ENCODE measurements around the gene ZBTB20.
A peak's percentile ranks its signal among the peaks of the same experiment; 100 is the strongest.

The ZBTB20 gene

GRCh38 chr3:114392831-114393230 lies 754.3 kb downstream of the ZBTB20 start:
- DNase-seq: peak in 2 of 3 experiments; percentile 19 to 55

- DNase-seq: no peak
Measured at GRCh38 chr3:114389156-114389555, 757.9 kb downstream of the ZBTB20 start.

DNA sequence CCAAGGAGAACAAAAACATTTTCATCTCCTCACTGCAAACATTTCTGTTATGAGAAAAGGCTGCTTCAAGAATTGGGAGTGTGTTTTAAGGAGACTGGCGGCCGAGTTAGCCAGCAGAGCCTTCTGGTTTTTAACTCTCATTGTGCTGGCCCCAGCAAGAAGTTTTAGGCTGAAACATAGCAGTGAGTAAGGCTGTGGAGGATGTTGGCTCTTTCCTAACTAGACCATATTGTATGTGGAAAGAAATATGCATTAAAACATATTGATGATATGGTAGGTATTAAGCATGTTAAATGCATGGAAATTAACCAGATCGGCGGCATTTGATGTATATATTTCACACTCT lies 762.6 kb downstream of the ZBTB20 start:
- no peak for DNase-seq

- DNase-seq: peak; percentile 64 to 81 (median 80)
Measured at GRCh38 chr3:114383875-114384557, 763.1 kb downstream of the ZBTB20 start.

DNA sequence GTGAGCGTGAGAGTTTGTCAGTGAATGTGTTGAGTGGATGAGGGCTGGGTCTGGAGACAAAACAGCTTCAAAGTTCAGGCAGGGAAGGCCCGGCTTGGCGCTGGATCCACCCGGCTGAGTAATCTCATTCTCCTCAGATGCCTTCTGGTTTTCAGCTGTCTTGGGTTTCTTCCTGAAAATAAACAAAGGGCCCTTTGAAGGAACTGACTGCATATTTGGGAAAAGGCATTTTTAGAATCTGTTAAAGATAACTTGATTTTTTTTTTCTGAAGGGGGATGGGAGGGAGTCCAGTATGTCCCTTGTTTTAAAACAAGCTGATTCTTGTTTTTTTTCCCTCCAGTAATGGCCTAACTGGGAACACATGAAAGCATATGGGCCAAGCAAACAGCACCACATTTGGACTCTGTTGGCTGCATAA lies 766.8 kb downstream of the ZBTB20 start:
- no peak for DNase-seq

DNA sequence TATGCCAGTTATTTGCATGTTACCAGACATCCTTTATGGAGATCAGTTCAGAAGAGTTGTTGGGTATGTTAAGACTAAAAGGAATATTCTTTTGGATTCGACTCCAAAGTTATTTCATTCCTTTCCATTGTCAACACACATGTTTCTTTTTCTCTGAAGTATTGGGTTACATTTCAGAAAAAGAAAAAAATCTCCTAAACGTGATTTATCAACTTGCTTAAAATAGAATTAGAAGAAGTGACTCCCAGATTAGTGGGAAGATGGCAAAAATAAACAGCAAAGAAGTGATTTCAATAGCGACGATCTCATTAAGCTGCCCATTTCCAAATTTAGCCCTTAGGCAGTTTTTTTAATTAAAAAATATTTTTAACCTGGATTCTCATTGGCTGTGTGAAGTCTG lies 767.8 kb downstream of the ZBTB20 start:
- no peak for DNase-seq

DNA sequence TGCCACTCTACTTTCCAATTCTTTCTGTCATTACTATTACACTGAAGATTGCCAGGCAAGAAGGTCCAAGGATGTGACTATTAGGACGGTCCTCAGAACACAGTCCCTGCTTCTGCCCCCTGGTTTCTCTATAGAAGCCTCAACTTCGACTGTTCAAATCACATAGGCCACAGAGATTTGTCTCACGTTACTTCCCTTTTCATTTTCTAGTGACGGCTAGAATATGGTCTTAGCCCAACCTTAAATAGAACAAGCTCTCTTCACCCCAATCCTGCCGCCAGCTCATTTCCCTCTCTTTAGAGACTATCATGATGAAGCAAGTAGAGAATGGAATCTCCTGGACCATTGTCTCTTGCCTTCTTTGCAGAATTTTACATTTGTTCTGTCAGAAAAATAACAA lies 768.3 kb downstream of the ZBTB20 start:
- no peak for DNase-seq

DNA sequence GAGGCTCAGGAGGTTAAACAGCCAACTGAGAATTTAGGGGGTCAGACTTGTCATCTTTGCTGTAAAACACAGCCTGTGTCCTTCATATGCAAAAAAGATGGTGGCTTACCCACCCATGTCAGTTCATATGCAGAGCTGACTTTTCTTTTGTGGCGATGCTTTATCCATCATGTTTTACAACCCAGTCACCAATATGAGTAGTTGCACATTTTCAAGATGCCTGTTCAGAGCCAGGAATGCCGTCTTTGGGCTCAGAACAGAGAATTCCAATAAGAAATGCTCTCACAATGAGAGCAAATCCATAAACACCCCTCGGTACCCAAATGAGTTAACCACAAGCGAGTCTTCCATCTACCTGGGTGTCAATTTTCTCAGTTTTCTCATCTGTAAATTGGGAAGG lies 769.7 kb downstream of the ZBTB20 start:
- no peak for DNase-seq

GRCh38 chr3:114376516-114377185 lies 770.4 kb downstream of the ZBTB20 start:
- no peak for DNase-seq

DNA sequence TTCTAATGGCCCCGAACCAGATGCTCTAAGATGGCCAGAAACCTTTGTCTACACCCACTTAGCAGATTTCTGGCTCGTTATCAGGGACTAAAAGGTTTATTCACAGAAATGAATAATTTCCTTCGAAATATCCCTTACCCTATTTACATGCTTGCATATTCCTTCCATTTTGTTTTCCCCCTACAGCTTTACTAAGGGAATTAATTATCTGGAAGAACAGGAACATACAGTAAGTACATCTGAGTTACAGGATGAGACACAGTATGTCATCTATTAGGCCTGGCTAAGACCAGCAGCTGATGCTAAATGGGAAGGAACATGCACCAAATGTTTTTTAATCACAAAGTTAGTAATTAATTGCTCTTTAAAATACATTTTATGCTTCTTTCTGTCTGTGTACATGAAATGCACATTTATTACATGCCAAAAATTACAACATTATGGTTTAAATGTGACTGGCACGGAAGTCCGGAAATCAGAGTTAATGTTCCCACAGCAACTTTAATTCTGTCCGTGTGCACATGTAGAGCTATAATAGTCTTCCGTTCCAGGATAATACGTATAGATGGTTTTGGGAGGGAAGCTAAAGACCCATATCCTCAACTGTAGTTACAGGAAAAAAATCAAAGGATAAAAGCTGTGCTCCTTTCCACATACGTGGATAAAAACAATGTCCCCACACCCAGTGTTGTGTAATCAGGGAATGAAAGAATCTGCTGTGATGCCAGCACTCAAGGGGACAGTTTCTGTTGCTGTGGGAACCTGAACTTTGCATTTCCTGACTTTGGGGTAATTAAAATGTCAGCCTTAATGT lies 771.3 kb downstream of the ZBTB20 start:
- no peak for DNase-seq

- DNase-seq: no peak
Measured at GRCh38 chr3:114374433-114374990, 772.6 kb downstream of the ZBTB20 start.

- no peak for DNase-seq
Measured at GRCh38 chr3:114370537-114371174, 776.4 kb downstream of the ZBTB20 start.

DNA sequence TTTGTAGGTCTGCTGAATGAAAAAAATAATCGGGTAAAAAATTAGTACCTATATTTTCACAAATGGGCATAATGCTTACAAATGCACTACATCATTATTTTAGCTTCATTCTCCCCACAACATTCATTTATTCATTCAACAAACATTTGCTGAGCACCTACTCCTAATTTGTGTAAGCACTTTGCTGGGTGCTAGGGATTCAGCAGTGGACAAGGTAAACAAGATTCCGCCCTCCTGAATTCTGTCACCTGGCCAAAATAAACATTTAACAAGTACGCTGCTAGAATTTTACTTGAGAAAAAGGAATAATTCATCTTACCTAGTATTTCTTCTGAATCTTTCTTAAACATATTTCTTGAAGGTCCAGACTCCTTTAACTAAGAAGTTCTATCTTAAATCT lies 781.2 kb downstream of the ZBTB20 start:
- no peak for DNase-seq

GRCh38 chr3:114364806-114365654 lies 782.1 kb downstream of the ZBTB20 start:
- DNase-seq: no peak

GRCh38 chr3:114363554-114364202 lies 783.4 kb downstream of the ZBTB20 start:
- DNase-seq: no peak

DNA sequence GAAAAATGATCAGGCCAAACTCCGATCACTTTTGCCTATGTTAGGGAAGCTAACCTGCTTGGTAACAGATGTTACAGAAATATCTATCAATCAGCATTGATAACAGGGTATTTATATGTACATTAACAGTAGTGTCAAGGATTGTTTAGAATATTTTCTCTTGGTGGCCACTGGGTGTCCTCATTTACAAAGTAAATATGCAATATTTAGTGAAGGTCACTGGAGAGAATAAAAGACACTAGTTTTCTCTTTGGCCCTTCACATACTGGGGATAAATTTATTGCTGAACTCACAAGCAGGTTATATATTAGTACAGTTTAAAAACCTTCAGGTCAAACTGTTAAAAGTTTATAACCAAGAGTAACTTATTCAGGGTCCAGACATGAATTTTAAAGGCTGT lies 784.3 kb downstream of the ZBTB20 start:
- DNase-seq: peak in 2 of 3 experiments; percentile 28 to 51

- peak in 1 of 3 experiments; percentile 29 for DNase-seq
Measured at GRCh38 chr3:114361391-114361790, 785.7 kb downstream of the ZBTB20 start.

DNA sequence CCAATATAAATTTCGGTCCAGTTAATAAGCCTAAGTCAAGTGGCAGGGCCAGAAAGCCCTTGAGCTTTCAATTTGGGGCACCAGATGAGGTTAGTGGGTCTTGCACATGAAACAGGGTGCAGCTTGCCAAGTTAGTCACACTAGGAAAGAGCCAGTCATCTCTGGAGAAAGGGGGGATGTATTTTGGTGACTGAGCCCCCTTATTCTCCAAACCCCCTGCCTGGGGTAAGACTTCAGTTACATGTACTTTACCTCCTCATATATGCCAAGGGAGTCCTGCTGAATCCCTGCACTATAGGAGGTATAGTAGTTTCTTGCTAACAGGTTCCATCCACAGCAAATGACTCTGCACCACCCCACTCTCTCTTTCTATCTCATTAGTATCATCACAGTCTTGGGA lies 790.6 kb downstream of the ZBTB20 start:
- no peak for DNase-seq

- DNase-seq: no peak
Measured at GRCh38 chr3:114356066-114356465, 791.0 kb downstream of the ZBTB20 start.

- no peak for DNase-seq
Measured at GRCh38 chr3:114355653-114356052, 791.4 kb downstream of the ZBTB20 start.

DNA sequence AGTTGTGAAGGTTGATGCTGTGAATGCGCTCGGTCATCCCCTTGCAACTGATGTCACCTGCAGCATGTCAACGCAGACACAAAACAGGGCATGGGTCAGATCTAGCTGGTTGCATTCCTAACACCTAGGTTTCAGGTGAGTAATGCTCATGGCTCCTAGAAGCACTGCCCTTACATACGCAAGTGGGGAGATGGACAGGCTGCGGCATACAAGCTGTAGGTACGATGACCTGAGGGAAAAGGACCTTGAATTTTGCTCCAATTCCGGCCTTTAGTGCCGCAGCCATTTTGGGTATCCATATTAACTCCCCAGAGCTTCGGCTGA lies 795.3 kb downstream of the ZBTB20 start:
- DNase-seq: no peak
